Lower leg skin (tissue), 3 donors: ENCODE data around the gene MAB21L2.
"Not testable (repeated sequence)": the region's sequence is repeated elsewhere in the genome, so short reads cannot be mapped to it uniquely, and the experiment has no call there.

ENCODE experiments used
- POLR2A ChIP-seq, 2 donors: fragments of 450-650 bp; IDR thresholded peaks; one replicate each; pipeline ENCODE4 v1.6.1; 2016 to 2017; ENCODE audit warnings: antibody characterized with exemption in 2 of 2, mild to moderate bottlenecking in 1 of 2, moderate library complexity in 1 of 2
- TF ChIP-seq, protein P1 (sequence below), 3 donors: fragments of 450-650 bp; IDR thresholded peaks; one replicate each; pipeline ENCODE4 v1.5.1; 2016; ENCODE audit warnings: antibody characterized with exemption in 3 of 3, mild to moderate bottlenecking in 3 of 3, moderate library complexity in 2 of 3

DNA sequence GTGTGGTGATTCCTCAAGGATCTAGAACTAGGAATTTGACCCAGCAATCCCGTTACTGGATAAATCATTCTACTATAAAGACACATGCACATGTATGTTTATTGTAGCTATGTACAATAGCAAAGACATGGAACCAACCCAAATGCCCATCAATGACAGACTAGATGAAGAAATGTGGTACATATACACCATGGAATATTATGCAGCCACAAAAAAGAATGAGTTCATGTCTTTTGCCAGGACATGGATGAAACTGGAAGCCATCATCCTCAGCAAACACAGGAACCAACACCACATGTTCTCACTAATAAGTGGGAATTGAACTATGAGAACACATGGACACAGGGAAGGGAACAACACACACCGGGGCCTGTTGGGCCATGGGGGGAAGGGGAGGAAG, 17.0 kb upstream of the MAB21L2 start:
- TF ChIP-seq, protein P1, sequence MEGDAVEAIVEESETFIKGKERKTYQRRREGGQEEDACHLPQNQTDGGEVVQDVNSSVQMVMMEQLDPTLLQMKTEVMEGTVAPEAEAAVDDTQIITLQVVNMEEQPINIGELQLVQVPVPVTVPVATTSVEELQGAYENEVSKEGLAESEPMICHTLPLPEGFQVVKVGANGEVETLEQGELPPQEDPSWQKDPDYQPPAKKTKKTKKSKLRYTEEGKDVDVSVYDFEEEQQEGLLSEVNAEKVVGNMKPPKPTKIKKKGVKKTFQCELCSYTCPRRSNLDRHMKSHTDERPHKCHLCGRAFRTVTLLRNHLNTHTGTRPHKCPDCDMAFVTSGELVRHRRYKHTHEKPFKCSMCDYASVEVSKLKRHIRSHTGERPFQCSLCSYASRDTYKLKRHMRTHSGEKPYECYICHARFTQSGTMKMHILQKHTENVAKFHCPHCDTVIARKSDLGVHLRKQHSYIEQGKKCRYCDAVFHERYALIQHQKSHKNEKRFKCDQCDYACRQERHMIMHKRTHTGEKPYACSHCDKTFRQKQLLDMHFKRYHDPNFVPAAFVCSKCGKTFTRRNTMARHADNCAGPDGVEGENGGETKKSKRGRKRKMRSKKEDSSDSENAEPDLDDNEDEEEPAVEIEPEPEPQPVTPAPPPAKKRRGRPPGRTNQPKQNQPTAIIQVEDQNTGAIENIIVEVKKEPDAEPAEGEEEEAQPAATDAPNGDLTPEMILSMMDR (IDR thresholded peaks at IDR 0.05): not testable (repeated sequence)
- TF ChIP-seq POLR2A (IDR thresholded peaks at IDR 0.05): not testable (repeated sequence)
